Measurements from ENCODE around the gene CDC5L. TPM values are rescaled to one million over a fixed set of nuclear protein-coding genes. Genes with fewer than 3 reads are reported as not detected.

CDC5L gene
- polyA plus RNA-seq, 3 donors = 4.9 to 10.2 (median 7.4) TPM

DNA sequence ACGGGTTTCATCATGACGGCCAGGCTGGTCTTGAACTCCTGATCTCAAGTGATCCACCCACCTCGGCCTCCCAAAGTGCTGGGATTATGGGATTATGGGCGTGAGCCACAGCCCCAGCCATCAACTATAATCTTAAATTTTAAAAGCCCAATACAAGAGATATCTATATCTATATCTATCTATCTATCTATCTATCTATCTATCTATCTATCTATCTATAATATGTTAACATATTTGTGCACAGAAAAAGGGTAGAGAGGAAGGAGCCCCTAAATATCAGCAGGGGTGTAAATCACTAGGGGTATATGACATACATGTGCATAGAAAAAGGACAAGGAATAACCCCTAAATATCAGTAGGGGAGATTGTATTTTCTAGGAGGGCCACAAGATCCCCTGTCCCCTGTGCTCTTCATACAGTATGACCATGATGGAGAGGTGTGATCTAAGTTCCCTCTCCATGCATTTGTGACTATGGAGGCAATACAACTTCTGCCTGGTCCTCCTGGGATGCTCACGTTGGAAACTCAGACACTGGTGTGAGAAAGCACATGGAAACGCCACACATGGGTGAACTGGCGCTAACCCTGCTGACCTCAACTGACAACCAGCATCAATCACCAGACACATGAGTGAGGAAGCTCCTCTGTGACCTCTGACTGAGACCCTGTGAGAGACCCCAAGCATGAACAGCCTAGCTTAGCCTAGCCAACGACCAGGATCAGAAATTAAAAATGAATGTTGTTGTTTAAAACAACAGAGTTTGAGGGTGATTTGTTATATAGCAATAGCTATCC is 46.2 kb upstream of the CDC5L start:
- 65% methylated on average over 2 of the region's 8 CpGs for WGBS (ENCODE audit: insufficient coverage)
- Histone ChIP-seq H4K20me1 (ENCODE audit: insufficient read depth, low read length) (no peaks in the 10 kb centered on the region), H2AFZ (ENCODE audit: insufficient read depth, low read depth, low read length, poor library complexity, severe bottlenecking) (no peak overlapping the region), H3K79me2 (ENCODE audit: insufficient read depth, low read length) (no peaks in the 10 kb centered on the region), H3K36me3 (replicated peaks in 1 of 2; ENCODE audit: control insufficient read depth in 1 of 2, insufficient read depth in 2 of 2, low read length in 2 of 2) (no peaks in the 10 kb centered on the region), H3K4me2 (replicated peaks; ENCODE audit: extremely low read depth, low read length, poor library complexity, severe bottlenecking) (no peak overlapping the region), H3K4me1 (ENCODE audit: control insufficient read depth in 1 of 2, insufficient read depth in 2 of 2, low read length in 2 of 2) (peaks cover 13 to 16% of the 10 kb centered on the region in 2 donors), H3K9ac (ENCODE audit: insufficient read depth, low read length, poor library complexity, severe bottlenecking) (no peak overlapping the region), H3K27me3 (ENCODE audit: control insufficient read depth in 2 of 2, insufficient read depth in 2 of 2, low read length in 2 of 2) (peaks cover 0 to 7% of the 10 kb centered on the region in 2 donors), H3K9me3 (replicated peaks in 1 of 2; ENCODE audit: control insufficient read depth in 1 of 2, insufficient read depth in 1 of 2, low read length in 2 of 2) (no peaks in the 10 kb centered on the region), H3K27ac (ENCODE audit: low read depth in 1 of 2, low read length in 2 of 2) (no peak overlapping the region), H3K4me3 (replicated peaks in 1 of 3; ENCODE audit: low read depth in 2 of 3, low read length in 3 of 3) (no peak overlapping the region)
- no peak overlapping the region for H3K27ac Mint-ChIP-seq
- TF ChIP-seq, protein P1, sequence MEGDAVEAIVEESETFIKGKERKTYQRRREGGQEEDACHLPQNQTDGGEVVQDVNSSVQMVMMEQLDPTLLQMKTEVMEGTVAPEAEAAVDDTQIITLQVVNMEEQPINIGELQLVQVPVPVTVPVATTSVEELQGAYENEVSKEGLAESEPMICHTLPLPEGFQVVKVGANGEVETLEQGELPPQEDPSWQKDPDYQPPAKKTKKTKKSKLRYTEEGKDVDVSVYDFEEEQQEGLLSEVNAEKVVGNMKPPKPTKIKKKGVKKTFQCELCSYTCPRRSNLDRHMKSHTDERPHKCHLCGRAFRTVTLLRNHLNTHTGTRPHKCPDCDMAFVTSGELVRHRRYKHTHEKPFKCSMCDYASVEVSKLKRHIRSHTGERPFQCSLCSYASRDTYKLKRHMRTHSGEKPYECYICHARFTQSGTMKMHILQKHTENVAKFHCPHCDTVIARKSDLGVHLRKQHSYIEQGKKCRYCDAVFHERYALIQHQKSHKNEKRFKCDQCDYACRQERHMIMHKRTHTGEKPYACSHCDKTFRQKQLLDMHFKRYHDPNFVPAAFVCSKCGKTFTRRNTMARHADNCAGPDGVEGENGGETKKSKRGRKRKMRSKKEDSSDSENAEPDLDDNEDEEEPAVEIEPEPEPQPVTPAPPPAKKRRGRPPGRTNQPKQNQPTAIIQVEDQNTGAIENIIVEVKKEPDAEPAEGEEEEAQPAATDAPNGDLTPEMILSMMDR (IDR thresholded peaks at IDR 0.05) = no peak
- intact Hi-C loops (cut with micrococcal nuclease) = no loop called here
- no peaks in the 10 kb centered on the region for H3K36me3 Mint-ChIP-seq
- H3K4me3 Mint-ChIP-seq = no peak overlapping the region
- no peak for DNase-seq
- H3K4me1 Mint-ChIP-seq = peaks cover 22% of the 10 kb centered on the region
- H3K27me3 Mint-ChIP-seq (ENCODE audit: low read depth in 3 of 3) = peaks cover 7 to 16% (median 11%) of the 10 kb centered on the region in 3 donors
- no peaks in the 10 kb centered on the region for H3K9me3 Mint-ChIP-seq

DNA sequence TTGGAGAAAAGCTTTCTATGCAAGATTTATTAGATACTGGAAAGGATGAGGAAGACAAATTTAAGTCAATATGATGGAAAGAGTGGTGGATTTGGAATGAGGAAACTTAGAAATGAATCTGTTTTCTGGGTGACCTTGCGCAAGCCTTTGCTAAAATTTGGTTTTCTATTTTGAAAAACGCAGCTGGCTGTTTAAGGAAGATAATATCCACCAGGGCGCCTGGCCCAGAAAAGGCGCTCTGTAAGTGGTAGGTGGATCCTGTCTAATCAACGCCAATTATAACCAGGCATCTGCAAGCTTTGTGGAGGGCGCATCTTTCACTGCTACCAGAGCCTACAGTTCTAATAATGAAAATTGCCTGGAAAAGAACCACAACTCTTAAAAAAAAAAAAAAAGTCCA is 45.5 kb upstream of the CDC5L start:
- TF ChIP-seq, protein P1 (IDR thresholded peaks at IDR 0.05) = no peak

More for the DNA sequence above, 45.5 kb upstream of the CDC5L start:
- H3K79me2 ChIP-seq (ENCODE audit: insufficient read depth, low read length) = no peaks in the 10 kb centered on the region
- Mint-ChIP-seq H3K27me3 (ENCODE audit: low read depth in 3 of 3) (peaks cover 5 to 16% (median 11%) of the 10 kb centered on the region in 3 donors), H3K4me3 (peak overlapping the region; percentile 70 to 87), H3K4me1 (peaks cover 22% of the 10 kb centered on the region), H3K27ac (no peak overlapping the region), H3K36me3 (no peaks in the 10 kb centered on the region), H3K9me3 (peaks cover 0 to 3% (median 0%) of the 10 kb centered on the region in 7 donors)
- H2AFZ ChIP-seq (ENCODE audit: insufficient read depth, low read depth, low read length, poor library complexity, severe bottlenecking) = peak overlapping the region; percentile 92
- no peaks in the 10 kb centered on the region for H4K20me1 ChIP-seq (ENCODE audit: insufficient read depth, low read length)
- WGBS (ENCODE audit: insufficient coverage) = 4% methylated on average over 2 of the region's 6 CpGs
- peaks cover 13 to 16% of the 10 kb centered on the region in 2 donors for H3K4me1 ChIP-seq (ENCODE audit: control insufficient read depth in 1 of 2, insufficient read depth in 2 of 2, low read length in 2 of 2)
- H3K27ac ChIP-seq (ENCODE audit: low read depth in 1 of 2, low read length in 2 of 2) = no peak overlapping the region
- peaks cover 0 to 7% of the 10 kb centered on the region in 2 donors for H3K27me3 ChIP-seq (ENCODE audit: control insufficient read depth in 2 of 2, insufficient read depth in 2 of 2, low read length in 2 of 2)
- H3K4me2 ChIP-seq (replicated peaks; ENCODE audit: extremely low read depth, low read length, poor library complexity, severe bottlenecking) = peak overlapping the region; percentile 86
- no peaks in the 10 kb centered on the region for H3K36me3 ChIP-seq (replicated peaks in 1 of 2; ENCODE audit: control insufficient read depth in 1 of 2, insufficient read depth in 2 of 2, low read length in 2 of 2)
- H3K4me3 ChIP-seq (replicated peaks in 1 of 3; ENCODE audit: low read depth in 2 of 3, low read length in 3 of 3) = peak overlapping the region; percentile 23 to 72 (median 29)
- peak overlapping the region; percentile 50 for H3K9ac ChIP-seq (ENCODE audit: insufficient read depth, low read length, poor library complexity, severe bottlenecking)
- DNase-seq = peak; percentile 18 to 25 (median 18)
- H3K9me3 ChIP-seq (replicated peaks in 1 of 2; ENCODE audit: control insufficient read depth in 1 of 2, insufficient read depth in 1 of 2, low read length in 2 of 2) = no peaks in the 10 kb centered on the region
- intact Hi-C loops (cut with micrococcal nuclease) = no loop called here
